DMS 273 treated with DMSO at 0.1 percent for 48 hours (cell line): ENCODE data around the gene LSG1.
A peak's percentile ranks its signal among the peaks of the same experiment; 100 is the strongest.

ENCODE experiments used
- DNase-seq: peaks from one replicate; lab custom pipeline; 2025; lab: John Stamatoyannopoulos, UW

Gene LSG1

DNA sequence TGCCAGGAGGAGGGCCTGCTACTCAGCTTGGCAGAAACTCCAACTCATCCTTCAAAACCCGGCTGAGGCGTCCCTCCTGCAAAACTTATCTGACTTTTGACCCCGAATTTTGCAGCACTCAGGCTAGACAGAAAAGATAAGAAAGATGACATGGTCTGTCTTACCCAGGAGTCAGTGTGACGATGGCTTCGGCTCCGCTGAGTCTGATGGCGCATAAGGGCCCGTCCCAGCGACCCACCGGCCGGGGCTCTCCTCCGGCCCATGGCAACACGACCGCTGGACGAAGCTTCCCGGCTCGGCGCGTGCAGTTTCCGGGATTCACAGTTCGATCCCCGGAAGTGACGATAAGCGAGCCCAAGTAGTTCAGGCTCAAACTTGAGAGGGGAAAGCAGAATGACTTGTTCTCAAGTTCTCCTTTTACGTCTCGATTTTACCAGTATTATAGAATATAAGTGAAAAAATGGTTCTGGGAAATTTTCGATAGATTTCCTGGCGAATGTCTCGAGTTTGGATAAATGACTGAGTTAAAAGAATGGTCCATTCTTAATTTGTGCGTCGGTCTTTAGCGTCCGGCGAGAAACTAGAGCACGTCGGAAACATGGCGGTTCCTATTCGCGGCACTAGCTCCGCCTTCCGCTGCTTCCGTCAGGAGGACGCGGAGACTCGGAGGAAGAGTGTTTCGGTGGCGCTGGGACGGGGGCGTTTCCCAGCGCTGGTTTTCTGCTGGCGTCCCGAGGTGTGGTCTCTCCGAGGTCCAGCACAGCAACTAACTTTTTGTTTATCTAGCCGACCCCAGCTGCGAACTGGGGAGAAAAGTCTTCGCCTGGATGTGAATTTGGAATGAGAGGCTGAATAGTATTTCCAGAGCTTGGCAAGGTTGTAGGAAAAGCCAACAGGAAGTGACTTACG, at the start of gene LSG1:
Gene LSG1, minus strand, starts transcription at position 292 of the 909 bp plus-strand sequence. Its CDS starts 29 bp downstream, at position 263.
- DNase-seq = peak; percentile 94

DNA sequence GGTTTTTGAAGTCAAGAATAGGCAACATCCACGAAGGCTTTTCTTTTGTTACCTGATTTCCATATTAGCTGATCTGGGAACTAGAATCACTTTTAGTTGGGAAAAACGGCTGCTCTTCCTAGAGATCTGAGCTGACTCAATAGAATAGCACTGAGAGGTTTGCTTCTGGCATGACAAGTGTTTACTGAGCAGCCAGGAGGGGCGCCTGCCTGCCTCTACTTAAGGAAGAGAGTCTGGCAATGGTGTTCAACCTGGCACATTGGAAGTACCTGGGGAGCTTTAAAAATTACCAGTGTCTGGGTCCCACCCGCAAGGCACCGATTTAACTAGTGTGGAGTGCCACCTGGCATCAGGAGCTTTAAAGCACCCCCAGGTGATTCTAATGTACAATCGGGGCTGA, 48.1 kb upstream of the LSG1 start:
- no peak for DNase-seq

DNA sequence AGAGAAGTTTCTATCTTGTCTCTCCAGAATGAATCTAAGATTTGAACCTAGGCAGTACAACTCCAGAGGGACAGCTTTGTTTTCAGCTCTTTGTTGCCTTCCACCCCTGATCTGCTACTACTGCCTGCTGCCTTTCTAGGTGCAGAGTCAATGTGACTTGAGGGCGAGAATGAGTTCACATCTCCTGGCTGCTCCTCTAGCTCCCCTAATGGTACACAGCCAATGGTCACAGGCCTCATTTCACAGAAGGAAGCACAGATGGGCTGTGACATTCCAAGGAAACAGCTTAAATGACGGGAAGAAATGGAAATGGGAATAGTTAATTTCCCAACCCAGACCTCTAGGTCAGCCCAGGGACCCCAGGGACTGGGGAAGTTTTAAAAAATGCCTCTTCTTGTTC, 46.1 kb upstream of the LSG1 start:
- no peak for DNase-seq

DNA sequence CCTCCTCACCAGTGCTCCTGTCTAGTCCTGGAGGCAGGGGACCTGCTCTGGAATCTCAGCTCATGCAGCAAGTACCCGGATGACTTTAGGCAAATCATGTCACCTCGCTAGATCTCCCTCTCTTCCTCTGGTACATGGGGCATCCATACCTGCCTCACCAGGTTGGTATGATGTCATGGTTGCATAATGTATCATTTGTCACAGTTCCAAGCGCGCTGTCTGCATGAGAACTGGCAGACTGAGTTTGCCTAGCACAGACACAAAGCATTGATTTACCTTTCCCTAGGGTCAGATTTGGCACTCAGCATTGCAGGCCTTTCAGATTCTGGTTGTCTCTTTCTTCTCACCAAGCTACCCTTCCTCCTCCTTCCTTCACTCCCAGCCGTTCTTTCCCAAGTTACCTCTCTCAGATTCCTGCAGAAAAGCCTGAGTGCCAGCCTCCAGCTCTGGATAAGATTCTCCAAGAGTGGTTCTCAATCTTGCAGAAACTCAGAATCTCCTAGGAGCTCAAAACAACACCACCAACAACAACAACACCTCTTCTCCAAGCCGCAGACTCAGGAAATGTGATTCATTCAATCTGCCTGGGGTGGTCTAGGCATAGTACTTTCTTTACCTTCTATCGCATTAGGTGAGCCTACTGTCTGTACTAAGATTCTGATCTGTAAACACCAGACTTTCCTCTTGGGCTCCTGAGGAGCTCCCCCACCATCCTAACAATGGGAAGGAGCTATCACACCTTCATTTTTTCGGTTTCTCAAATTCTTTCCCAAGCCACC, 43.2 kb upstream of the LSG1 start:
- no peak for DNase-seq

DNA sequence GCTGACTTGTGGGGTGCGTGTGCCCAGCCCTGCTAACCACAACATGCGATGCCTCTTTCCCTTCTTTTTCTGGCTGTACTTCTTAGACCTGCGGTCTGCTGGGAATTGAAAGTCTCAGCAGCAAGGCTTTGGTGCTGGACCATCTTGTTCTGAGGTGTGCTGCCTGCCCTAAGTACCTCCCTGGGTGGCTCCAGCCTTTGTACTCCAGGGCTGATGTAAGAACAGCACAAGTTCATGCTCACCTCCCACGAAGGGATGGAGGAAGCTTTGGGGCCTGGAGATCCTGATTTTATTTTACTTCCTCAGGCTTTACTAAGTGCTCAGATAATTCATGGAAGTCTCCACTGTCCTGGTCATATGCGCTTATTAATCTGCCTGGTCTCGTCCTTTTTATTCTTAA, 42.6 kb upstream of the LSG1 start:
- no peak for DNase-seq

DNA sequence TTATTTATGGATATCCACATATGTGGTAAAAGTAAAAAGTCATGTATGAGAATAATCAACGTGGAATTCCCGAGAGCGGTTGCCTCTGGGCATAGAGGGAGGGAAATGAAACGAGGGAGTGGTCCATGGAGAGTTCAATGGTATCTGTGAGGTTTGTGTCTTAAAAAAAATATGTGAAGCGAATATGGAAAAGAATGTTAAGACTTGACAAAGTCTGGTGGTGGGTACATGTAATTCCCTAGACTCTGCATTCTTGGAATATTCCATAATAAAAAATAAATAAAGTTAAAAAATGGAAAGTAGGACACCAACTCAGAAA, 42.1 kb upstream of the LSG1 start:
- DNase-seq = no peak

DNA sequence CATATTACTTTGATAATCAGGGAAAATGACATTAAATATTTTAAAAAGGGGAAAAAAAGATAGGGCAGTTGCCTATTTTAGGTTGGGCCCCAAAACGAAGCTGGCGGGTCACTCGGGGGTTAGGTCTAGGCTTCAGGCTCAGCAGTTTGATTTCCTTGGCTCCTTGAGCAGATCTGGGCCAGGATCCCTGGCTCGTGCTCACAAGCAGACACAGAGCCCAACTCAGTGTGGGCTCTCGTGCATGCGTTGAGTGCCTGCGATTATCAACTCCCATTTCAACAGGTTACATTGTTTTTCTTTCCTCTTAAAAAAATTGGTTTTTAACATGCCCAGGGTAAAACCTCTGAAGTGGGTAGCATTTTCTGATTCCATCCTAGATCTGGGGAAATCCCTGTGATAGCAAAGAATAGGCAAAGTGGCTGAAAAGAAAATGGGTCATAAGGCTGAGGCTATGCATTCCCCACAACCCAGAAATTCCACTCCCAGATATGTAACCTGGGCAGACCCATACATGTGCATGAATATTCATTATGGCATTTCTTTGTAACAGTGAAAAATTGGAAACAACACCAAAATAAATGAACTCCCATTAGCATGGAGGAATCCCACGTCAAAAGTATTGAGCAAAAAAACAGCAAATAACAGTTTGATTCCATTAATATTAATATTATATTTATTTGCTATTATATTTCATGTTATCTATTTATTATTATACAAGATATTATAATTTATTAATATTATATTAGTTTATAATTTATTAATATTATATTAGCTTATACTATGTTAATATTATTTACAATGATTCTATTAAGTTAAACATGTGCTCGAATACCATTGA, 41.5 kb upstream of the LSG1 start:
- DNase-seq = no peak

DNA sequence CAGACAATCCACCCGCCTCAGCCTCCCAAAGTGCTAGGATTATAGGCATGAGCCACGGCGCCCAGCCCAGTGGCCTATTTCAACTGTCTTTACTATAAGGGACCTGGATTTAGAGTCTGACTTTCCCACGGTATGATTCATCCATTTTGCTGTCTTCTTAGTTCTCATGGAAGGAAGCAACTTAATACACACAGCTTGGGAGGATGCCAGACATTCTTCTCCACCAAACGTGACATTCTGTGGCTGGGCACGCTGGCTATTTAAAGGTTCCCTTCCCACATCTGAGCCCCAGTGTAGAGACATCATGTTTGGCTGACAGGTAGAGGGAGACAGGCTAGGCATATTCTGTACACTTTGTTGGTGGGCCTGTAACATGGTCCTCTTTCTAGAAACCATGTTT, 39.9 kb upstream of the LSG1 start:
- no peak for DNase-seq

DNA sequence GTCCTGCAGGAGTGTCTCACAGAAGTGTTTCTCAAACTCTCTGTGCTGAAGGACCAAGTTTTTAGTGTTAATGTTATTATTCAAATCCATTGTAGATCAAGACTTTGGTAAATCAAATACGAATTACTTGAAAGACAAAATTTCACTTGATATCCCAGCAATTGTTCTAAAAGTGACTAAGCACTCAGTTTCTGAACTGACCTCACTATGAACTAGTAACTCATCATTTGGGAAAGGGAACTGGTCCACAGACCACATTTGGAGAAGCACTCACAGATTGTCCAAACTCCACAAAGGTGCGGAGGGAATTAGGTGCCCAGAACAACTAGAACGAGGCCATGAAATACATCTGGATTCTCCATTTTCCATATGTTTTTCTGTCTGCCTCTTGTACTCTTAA, 39.3 kb upstream of the LSG1 start:
- DNase-seq = no peak

DNA sequence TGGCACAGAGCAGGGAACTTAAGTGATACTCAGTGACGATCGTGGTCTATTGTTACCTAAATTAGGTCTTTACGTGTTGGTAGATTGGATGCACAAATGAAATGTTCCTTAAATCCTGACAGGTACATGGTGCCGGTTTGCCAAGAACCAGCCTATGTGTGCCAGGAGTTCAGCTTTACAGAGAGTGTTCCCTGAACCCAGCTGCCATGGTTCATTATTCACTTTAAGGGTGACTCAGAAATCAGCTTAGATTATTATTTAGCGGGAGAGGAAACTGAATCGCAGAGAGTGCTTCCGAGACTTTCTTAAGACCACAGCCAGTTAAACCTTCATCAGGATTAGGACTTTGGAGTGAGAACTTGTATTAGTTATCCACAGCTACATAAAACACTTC, 35.2 kb upstream of the LSG1 start:
- no peak for DNase-seq

DNA sequence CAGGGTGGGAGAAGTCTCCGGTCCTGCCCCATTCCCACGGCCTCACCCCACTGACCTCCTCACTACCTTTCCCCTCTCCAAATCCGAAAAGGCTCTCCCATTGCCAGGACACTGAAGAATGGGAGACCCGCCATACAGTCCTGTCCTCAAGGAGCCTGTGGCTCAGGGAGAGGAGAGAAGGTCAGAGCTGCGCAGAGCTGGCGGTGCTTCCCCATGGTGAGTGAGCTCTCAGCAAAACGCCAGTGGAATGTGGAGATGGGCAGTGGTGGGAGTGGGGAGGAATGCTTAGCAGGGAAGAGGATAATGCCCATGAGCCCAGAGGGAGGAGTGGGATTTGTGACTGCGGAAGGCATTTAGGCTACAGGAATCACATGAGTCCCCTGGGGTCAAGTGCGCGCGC, 33.8 kb upstream of the LSG1 start:
- DNase-seq = no peak

DNA sequence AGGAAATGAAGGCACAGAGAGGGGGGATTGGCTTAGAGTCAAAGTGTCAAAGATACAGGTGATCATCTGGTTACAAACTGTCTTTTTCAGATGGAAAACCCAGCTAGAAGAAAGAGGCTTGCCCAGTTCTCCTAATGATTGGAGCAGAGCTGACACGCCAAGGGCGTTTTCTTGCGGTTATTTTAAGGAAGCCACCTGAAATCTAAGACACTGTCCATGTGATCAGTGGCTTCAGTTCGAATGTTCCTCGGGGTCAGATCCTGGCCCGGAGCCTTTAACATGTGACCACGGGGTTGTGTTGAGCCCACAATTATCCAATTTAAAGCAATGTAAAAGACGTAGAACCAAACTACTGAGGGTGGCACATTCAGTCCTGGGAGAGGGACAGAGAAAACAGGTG, 33.2 kb upstream of the LSG1 start:
- DNase-seq = no peak

DNA sequence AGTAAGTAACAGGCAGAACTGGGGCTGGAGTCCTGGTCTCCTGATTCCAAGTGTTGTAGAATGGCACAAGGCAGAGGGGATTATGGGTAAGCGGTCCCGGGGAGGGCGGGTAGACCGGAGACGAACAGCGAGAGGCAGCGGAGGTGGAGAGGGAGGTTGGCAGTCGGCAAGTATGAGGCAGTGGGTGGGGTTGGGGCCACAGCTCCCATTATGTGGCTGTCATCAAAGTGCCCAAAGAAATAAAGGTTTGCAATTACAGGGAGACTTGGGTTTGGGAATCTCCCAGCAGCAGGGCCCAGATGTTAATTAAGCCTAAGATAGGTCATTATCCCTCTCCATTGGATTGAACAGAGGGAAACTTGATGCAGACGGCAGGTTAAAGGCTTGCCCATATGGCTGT, 30.6 kb upstream of the LSG1 start:
- DNase-seq = no peak

DNA sequence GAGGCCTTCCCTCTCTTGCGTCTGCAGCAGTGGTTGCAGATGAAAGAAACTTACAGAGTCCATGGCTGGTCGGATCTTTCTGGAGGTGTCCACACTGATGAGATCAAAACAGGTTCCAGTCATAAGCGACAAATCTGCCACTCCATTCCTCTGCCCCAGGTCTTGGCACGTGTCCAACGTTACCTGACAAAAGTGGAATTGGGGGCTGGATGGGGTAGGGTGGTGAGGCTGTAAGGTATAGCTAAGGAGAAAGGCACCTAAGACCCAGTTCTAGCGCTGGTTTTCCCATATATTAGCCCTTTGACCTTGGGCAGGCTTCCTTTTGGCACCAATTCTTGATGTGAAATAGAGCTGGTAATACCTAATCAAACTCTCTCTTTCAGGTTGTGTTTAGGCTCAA, 24.7 kb upstream of the LSG1 start:
- no peak for DNase-seq

DNA sequence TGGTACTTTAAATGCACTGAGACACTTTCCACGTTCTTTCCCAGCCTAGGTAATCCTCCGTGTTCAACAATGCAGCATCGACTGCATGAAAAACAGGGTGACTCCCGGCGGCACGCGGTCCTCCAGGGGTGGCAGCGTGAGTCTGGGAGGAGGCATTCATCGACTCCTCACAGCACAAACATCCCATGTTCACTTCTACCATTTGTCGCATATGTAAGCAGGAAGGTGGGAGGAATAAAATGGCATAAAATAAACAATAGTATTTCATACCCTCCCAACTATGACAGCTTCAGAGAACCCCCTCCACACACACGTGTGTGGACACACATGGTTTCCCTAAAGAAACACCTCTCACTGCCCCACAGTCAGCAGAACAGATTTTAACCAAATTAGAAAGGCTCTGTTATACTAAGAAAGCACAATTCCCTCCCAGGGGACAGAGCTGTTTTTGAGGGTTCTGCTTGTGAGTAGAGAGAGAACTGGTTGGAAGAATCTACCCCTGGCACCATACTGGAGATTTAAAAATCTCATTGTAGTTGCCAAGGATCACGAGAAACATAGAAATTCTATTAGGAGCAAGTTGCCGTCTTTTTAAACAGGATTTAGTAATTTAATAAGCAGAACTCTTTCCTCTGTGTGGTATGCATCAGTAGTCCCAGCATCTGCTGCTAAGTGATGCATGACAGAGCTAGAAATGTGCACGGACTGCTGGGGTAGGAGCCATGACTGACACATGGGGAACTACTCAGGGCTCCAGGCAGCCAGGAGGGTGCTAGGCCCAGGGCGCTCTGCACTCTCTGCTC, 19.7 kb upstream of the LSG1 start:
- peak; percentile 64 for DNase-seq

DNA sequence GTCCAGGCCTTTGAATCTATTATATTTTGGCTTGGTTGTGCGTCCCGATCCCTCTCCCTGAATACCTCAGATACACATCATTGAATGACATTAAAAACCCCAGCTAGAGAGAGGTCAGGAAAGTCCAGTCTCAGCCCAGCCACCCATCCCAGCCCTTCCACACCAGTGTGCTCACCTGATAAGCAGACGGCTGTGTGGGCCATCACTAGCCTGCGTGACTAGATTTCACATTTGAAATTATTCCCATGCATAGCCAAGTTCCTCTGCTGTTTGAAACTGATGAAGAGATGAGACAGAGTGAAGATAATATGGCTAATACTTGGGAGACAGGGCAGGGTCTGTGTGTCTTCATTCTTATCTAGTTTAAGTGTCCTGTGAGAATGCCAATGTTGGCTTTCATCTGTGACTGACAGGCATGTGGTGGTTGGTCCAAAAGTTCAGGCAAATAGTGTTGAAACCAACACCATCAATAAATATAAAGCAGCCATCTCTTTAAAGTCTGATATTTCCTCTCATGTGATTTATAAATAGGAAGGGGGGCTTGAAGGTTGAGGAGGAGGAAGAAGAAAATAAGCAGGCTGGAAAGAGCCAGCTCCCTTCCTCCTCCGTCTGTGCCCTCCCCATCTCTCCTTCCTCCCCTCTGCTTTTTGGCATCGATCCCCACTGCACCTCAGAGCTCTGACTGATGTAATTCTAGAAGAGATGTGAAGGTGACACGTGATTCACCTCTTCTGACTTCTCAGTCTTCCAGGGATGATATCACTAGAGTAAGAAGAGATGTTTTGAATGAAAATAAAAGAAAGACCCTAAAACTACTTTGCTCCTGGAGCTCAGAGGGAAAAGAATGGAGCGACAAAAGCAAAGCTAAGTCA, 18.7 kb upstream of the LSG1 start:
- peak; percentile 67 for DNase-seq

DNA sequence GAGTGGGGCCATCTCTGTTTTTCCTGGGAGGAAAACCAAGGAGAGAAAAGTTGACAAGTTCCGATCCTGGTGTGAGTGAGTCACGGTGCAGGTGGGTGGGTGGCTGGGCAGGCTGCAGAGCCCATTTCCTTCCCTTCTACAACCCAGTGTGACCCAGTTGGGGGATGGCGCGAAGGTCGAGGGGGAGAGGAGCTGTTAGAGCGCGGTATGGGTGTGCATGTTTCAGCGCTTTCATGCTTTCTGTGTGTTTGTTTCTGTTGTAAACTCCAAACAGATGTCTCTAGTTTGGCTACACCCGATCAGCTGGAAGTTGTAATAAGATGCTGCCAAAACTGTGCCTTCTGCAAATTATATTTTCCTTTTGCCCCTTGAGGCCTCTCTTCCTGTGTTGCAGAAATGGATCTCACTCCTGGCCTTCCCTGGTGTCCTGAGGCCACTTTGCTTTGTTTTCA, 17.5 kb upstream of the LSG1 start:
- peak; percentile 68 for DNase-seq

DNA sequence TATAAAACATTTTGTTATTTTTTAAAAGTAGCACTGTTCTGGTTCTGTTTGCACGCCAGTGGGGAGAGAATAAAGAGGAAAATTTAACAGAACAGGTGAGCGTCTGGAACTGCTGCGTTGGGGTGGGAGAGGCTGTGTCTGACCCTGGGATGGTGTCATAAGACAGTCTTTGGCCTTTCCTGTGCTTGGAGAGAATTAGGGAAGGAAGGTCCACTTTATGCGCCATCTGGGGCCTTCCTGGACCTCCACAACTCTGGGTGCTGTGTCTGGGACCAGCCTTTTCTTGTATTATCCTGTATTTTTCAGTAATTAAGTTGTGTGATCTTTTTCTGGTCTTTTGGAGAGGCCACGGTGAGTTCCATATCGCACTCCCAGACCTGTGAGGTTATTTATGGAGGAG, 17.0 kb upstream of the LSG1 start:
- DNase-seq = no peak

DNA sequence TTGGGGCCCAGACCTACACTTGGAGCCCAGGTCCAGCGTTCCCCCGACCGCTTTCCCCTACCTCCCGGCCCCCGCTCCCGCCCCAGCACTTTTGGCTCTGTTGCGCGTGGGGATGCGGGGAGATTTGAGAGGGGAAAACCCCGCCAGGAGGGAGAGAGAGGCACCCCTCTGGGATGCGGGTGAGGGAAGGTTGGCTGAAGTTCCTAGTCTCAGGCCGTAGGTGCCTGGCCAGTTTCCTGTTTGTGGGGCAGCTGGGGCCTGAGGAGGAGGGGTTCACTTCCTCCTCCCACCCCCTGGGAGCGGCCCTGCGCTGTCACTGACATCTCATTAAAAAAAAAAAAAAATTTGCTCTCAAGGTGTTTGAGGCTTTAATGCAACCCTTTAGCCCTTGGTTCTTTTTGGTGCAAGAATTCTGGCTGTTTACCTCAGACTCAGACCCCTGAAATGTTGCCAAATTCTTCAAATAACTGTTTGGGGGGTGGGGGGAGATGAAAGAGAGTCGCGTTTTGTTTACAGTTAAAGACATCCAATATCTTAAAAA, 16.3 kb upstream of the LSG1 start:
- no peak for DNase-seq

DNA sequence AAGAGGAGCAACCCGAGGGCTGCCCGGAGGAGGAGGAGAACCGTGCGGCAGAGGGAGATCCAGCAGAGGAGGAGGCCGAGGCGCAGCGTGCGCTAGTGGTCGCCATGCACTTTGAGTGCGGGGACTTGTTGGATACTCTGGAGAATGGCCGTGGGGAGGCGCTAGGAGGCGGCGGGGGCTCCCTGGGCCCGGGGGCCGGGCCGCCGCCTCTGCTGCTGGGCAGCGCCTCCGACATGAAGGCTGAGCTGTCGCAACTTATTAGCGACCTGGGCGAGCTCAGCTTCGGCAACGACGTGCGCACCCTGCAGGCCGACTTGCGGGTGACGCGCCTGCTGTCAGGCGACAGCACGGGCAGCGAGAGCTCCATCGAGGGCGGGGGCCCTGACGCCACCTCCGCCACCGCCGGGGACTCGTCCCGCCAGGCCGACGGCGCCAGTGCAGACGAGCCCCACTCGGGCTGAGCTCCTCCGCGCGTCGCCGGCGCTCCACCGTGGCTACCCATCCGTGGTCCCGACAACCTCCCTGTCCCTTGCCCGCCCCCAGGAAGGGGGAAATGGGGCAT, 15.7 kb upstream of the LSG1 start:
- peak; percentile 34 for DNase-seq
